Neural cell (in vitro differentiated cells): ENCODE measurements around the gene NCS1.

Source experiments
- EZH2 ChIP-seq: fragments of 200-600, 300-800 bp; shearing (Covaris generic), sonication (generic); IDR thresholded peaks from 2 replicates; pipeline ENCODE4 v1.6.1; 2014; ENCODE audit warnings: antibody characterized with exemption, low read length, borderline replicate concordance, mild to moderate bottlenecking; ENCODE audit not compliant: insufficient read depth, poor library complexity, severe bottlenecking
- POLR2AphosphoS5 ChIP-seq: IDR thresholded peaks from 2 replicates; pipeline ENCODE4 v1.6.1; 2012
- RAD21 ChIP-seq: fragments of 450-650 bp; conservative IDR thresholded peaks from 2 replicates; pipeline ENCODE4 v1.6.1; 2014; ENCODE audit warnings: antibody characterized with exemption, mild to moderate bottlenecking, moderate library complexity
- SMC3 ChIP-seq: fragments of 450-650 bp; conservative IDR thresholded peaks from 2 replicates; pipeline ENCODE4 v1.6.1; 2014; ENCODE audit warnings: antibody characterized with exemption, mild to moderate bottlenecking, moderate library complexity; ENCODE audit not compliant: poor library complexity
- TF ChIP-seq, protein P1 (sequence below): fragments of 450-650 bp; IDR thresholded peaks from 2 replicates; pipeline ENCODE4 v1.5.1; 2014; ENCODE audit warnings: antibody characterized with exemption, mild to moderate bottlenecking, moderate library complexity; ENCODE audit not compliant: poor library complexity, severe bottlenecking

DNA sequence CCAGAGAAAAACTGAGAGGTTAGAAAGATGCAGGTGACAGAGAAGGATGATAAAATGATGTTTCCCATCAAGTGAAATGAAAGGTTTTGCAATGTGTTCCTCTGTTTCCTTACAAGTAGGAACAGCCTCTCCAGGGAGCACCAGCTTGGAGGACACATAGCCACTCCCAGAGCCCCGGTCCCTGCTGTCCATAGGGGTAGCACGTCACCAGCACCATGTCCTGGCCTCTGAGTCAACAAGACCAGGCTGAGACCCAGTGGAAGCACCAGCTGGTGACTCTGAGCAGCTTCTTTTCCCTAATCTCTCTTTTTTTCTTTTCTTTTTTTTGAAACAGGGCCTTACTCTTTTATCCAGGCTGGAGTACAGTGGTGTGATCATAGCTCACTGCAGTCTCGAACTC lies 73.9 kb downstream of the NCS1 start:
- TF ChIP-seq POLR2AphosphoS5 (no peak), SMC3 (no peak), RAD21 (no peak), EZH2 (no peak)
- TF ChIP-seq, protein P1, sequence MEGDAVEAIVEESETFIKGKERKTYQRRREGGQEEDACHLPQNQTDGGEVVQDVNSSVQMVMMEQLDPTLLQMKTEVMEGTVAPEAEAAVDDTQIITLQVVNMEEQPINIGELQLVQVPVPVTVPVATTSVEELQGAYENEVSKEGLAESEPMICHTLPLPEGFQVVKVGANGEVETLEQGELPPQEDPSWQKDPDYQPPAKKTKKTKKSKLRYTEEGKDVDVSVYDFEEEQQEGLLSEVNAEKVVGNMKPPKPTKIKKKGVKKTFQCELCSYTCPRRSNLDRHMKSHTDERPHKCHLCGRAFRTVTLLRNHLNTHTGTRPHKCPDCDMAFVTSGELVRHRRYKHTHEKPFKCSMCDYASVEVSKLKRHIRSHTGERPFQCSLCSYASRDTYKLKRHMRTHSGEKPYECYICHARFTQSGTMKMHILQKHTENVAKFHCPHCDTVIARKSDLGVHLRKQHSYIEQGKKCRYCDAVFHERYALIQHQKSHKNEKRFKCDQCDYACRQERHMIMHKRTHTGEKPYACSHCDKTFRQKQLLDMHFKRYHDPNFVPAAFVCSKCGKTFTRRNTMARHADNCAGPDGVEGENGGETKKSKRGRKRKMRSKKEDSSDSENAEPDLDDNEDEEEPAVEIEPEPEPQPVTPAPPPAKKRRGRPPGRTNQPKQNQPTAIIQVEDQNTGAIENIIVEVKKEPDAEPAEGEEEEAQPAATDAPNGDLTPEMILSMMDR, result no peak
